GM18909 (cell line): ENCODE data around the gene TNS3.

ENCODE experiments used
- ATAC-seq: cut with Tn5 transposase; IDR thresholded peaks from one replicate; pipeline ENCODE4 v1.9.1; 2021; ENCODE audit warnings: mild to moderate bottlenecking; ENCODE audit not compliant: unreplicated experiment, poor library complexity

TNS3 gene

DNA sequence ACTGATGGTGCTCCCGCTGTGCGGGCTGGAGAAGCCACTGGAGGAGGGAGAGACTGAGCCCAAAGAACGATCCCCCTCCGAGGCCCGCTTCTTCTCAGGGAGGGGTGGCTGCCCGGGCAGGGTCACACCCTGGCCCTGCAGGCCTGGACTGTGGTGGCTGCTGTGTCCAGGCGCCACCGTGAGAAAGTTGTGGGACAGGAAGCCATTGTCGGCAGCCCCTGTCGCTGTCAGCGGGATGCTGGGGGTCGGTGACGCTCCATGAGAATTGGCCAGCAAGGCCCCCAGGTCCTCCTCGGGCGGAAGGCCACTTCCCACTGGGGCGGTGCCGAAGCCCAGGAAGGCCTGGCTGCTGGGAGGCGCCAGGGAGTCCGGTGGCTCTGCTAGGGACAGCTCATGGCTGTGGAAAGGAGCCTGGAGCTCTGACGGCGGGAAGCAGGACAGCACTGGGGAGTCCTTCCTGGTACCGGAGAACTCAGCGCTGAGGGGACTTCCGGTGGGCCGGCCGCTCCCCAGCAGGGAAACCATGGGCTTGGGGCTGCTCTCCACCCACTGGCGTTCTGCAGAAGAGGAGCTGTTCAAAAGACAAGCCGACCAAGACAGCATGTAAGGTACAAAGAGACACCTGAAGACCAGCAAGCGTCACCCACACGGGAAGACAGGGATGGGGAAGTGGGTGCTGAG lies 278.8 kb downstream of the TNS3 start:
- no peak for ATAC-seq

DNA sequence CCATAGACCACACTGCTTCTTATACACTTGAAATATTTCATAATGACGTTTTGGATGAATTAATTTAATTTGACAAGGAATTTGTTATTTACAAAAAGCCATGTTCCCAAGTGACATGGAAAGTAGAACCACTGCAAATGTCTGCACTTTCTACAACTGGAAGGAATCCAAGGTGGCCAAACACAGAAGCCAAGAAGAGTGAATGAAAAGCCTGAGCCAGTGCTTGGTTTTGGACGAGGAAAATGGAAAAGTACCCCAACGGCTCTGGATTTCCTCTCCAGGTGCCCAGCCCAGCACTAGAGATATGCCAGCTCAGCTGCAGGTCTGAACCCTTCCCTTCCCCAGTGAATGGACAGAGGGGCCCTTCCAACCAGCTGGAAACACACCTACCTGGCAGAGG lies 279.4 kb downstream of the TNS3 start:
- ATAC-seq = no peak

DNA sequence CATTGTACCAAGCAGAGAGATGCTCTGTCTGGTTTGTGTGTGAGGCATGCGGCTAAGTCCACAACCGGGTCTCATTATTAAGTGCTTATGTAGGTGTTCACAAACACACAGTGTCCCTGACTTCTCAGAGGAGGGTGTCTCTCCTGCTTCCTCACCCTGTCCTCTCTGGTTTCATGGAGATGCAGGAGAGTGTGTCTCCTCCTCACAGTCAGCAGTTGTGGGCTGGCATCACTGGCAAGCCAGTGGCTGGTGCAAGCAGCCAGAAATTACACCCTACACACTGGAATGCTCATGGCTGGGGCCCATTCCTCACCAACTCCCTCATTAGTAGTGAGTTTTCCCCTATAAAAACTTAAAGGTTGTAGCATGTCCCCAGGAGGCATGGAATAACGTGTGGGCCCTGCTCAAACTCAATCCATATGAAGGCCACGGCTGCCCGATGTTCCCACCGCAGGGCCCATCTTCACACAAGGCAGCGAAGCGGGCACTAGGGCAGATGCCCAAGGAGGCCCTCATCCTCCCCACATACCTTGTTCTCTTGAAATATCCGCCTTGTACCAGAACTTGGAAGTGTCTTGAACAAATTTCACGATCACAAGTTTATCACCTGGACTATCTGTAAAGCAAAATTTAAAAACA lies 280.1 kb downstream of the TNS3 start:
- no peak for ATAC-seq

DNA sequence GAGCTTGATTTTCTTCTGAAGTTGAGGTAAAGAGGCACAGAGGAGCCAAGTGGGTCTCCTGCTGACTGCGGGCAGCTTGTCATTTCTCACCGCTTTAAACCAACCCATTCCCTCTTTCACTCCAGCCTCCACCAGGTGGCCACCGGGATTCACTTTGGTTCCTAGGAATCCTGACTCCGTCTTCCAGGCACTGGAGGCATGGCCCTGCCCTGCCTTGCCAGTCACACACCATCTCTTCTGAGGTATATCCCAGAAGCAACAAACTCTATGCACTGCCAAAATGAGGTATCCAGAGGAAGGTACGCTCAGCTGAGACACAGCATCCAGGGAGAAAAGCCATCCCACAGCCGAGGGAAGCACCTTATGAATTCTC lies 280.8 kb downstream of the TNS3 start:
- ATAC-seq = no peak

DNA sequence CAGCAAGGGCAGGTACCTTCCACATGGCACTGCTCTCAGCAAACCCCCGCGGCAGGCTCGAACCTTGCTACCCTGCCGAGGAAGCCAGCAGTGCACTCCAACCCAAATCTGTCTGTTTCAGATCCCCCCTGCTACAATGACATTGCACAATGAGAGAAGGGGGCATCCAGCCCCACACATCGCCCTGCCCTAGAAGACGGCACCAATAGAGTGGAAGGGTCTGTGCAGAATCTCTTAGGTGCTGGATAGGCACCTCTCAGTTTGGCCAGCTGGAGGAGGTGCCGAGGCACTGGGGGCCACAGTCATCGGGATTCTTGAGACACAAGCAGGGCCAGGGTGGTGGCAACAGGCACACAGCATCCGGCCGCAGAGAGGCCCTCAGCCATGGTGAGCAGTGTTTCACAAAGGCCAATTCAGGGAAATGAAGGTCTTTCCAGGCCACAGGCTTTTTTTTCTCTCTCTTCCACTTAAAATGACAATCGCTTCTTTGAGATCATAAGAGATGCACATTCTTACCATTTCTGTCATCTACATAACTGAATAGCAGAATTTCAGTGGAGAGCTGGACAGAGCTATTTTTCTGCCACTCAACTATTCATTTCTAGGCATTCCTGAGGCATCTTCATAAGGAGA lies 281.3 kb downstream of the TNS3 start:
- ATAC-seq = no peak

DNA sequence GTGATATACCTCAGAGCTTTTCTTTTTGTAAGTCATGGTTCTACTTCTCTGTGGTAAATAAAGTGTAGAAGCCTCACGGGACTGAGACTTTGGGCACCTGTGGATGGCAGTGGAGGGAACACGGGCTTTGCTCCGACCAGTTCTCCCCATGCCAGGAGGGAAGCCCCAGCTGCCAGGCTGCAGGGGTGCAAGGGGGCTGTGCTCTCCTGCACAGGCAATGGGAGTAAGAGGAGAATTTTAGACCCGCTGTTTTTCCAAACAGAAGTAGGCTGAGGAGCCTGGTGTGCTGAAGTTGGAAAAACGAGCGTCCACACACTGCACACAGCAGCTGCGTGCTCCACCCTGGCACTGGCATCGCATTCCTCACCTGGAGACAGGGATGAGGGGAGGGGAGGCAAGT lies 282.4 kb downstream of the TNS3 start:
- no peak for ATAC-seq

DNA sequence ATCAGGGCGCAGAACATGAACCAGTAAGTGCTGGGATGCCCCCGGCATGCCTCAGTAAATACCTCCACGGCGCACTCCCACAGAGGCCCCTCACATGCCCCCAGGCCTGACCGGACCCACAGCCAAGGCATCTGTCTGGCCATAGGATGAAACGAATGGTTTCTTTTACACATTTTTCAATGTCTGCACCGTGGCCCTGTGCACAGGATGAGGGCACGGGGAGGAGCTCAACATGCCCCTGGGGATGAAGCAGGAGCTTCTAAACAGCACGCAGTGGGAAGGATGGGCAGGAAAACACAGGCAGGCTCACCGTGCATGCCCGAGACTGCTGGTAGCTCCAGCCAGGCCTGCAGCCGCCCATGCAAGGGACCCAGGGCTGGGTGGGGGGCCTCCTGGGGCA lies 283.3 kb downstream of the TNS3 start:
- ATAC-seq = no peak

DNA sequence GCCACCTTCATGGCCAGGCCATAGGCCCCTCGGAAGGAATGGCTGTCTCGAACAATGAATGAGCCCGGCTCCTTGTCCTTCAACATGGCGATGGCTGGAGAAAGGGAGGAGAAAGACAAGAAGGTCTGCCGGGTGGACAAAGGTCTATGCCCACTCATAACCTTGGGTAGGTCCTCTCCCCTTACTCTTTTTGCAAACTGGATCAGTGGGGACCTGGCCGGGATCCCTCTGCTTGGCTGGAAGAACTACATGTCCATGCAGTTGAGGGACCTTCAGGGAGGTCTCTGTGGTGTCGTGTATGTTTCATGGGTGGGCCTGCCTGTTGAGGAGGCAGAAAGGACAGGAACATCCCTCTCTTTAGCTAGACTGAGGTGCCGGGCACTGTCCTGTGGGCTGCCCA lies 284.8 kb downstream of the TNS3 start:
- ATAC-seq = no peak

DNA sequence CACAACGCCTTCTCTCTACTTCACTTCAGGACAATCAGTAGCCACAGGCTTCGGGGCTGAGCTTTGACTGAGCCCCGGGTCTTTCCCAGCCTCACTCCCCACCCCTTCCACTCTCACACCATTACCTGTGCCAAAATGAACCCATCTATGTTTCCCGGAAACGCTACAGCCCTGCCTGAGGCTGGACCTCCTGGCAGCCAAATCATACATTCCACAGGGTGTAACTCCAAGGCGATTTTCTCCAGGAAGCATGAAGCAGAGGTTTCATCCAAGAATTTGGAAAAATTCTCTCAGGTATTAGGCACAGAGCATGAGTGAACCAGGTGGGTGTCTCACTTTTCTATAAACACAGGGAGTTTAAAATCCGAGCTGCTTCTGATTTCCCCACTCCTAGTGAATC lies 286.3 kb downstream of the TNS3 start:
- no peak for ATAC-seq

DNA sequence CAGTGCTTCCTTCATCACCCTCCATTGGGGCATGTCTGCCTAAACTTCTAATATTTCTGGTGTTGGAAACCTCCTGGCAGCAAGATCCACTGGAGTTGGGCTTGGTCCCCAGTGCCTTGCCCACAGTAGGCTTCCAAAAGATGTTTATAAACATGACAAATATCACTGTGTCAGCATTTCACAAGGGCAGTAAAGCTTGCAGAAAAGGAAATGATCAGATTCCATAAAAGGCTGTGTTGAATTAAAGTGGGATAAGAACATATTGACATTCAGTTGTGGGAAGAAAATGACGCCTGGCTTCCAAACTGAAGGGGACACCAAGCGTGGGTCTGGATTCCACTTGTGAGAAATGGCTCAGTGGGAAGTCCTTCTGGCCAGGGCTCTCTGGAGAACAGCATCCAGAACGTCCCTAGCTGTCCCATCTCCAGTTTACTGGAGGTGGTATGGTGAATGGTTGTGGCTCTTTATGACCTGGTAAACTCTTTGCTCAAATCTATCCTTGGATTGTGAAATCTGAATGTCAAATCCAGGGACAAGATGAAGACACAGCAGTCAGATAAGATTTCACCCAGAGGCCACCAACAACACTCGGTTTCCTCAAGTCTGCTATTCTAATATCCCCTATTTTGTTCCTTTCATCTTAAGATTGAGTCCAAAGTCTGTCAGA lies 287.2 kb downstream of the TNS3 start:
- no peak for ATAC-seq

DNA sequence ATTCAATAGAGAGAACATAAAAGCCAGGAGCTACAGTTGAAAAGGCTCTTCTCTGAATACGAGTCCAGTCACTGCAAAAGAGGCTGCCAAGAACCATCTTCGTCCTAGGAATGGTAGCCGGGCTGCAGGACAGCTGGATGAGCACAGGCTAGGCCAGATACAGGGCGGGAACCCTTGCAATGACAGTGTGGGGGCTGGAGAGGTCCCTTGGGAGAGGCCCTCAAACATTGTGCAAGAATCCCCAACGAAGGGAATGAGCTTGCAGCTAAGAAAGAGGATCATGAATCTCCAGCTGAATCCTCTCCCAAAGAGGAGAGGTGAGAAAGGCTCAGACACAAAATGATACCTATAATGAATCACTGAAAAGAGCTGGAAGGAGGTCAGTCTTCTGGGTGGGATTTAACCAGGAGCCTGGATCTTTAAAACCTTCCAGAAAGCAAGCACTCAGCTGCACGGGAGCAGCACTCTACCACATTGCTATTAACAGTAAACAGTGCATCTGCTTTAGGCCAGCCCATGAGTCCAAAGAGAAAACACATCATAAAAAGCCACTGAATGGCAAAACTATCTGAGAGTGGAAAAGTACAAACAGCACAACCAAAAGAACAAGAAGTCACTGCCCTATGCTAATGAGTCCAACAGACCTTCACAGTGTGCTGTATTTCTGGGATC lies 287.9 kb downstream of the TNS3 start:
- no peak for ATAC-seq

DNA sequence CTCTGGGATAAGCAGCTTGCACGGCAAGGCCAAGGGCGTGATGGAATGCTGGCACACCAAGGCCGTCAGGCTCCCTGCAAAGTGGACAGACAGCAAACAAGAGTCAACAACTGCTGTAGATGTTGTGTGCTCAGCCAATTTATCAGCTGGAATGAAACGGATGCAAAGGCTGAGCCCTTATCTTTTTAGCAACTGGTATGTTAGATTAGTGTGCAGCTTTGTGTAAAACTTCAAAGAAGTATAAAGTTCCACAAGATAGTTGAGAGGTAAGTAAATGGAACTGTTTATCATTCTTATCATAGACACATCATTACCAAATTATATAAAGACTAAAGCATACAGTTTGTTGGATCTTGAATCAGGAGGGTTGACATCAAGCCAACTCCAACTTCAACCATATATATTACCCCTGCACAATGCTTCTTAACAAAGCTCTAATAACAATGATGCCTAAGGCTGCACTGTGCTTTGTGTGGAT lies 289.0 kb downstream of the TNS3 start:
- ATAC-seq = no peak

DNA sequence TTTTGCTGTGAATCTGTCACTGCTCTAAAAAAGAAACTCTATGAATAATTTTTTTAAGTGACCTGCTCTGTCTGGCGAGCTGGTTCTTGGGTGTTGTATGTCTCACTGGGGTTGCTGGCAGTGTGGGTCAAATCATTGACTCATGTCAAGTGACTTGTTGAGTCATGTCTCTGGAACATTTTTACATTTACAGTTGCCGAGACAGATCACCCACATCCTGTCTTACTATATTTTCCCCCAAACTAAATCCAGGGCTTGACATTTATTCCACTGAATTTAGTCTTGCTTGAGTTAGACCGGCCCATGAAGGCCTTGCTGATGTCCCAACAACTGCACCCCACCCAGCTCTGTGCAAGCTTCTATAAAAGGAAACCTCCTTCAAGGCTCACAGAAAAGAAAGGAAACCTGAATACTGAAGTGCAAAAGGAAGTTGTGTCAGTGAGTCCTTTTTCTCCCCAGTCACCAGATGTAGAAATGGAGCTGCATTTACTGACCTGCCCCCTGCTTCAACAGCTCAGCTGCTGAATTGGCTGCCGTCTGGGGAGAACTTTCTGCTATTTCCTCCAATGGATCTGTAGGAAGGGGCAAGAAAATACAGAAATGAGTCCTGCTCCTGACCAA lies 290.3 kb downstream of the TNS3 start:
- ATAC-seq = peak; percentile 97

DNA sequence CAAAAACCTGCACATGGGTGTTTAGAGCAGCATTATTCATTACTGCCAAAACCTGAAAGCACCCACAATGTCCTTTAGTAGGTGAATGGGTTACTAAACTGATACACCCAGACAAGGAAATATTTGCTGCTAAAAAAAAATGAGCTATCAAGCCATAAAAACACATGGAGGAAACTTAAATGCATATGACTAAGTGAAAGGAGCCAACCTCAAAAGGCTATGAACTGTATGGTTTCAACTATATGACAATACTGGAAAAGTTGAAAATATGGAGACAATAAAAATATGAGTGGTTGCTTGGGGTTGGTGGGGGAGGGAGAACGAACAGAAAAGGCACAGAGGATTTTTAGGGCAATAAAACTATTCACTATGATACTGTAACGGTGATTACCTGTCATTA lies 291.0 kb downstream of the TNS3 start:
- no peak for ATAC-seq

DNA sequence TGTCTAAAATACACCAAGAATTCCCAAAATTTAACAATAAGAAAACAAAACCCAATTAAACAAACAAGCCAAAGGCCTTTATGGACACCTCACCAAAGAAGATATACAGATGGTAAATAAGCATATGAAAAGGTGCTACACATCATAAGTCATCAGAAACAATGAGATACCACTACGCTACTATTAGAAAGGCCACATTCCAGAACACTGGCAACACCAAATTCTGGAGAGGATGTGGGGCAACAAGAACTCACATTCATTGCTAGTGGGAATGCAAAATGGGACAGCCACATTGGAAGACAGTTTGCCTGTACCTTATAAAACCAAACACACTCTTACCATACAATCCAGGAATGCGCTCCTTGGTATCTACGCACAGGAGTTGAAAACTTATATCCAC lies 291.4 kb downstream of the TNS3 start:
- ATAC-seq = no peak

DNA sequence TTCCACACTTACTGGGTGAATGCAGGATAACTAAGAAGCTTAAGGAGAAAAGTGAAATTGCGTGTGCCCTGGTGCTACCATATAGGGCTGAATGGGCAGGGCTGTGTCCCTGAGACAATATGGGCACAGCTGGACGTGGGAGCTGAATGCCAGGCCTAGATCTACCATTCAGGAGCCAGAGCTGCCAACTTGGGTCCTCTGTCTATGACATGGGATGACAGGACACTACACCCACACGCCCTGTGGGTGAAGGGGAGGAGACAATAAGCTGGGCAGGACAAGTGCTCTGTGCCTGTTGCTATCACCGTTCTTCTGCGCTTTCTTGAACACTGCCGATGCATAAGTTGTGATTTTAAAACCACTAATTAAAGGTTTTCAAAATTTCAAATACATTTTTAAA lies 293.9 kb downstream of the TNS3 start:
- ATAC-seq = no peak

DNA sequence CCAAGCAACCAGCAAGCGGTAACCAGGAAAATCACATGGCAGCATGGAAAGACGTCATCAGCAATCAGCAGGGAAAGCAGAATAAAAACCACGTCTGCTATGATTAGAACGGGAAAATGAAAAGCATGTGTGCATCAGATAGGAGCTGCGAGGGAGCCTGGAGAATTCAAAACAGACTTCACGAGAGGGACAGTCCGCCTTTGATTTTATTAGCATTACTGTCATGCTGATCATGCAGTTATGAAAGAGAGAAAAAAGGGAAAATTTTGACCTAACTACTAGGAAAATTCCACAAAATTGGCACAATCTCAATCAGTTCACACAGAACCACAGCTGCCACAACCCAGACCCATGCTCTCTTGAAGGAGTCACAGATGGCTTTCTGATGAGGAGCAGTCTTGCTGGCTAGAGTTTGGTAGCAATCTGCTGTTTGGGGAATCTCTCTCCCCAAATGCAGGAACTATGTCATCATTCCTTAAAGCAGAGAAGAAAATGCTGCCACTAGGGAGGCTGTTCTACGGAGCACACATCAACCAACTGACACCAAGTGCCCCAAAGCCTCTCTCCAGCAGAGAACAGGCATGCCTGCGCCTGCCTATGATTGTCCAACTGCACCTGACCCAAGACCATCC lies 295.9 kb downstream of the TNS3 start:
- no peak for ATAC-seq

DNA sequence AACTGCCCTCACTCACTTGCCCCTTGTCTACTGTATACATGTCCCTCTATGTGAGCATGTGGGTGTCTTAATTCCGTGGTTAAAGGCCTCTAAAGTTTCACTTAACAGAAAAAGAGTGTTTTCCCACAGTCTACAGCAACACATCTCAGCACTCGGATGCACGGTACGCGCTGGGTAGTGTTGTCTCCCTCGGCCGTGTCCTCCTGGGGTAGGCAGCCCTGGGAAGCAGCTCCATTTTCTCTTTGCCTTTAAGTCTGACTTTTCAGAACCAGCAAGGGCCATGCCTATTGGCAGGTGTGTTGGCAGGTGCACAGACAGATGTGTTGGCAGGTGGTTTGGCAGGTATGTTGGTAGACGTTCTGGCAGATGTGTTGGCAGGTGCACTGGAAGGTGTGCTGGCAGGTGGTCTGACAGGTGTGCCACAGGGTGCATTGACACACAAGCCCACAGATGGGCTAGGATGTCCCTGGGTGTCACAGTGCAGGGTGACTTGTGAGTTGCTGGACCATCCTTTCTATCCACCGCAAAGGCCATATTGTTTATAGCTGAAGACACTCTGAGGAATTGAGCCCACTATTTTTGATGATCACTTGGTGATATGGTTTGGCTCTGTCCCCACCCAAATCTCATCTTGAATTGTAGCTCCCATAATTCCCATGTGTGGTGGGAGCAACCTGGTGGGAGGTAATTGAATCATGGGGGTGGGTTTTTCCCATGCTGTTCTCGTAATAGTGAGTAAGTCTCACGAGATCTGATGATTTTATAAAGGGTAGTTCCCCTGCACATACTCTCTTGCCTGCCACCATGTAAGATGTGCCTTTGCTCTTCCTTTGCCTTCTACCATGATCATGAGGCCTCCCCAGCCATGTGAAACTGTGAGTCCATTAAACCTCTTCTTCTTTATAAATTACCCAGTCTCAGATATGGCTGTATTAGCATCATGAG lies 296.9 kb downstream of the TNS3 start:
- no peak for ATAC-seq
